ENCODE measurements around the gene CLPSL1. TPM values are rescaled to one million over a fixed set of nuclear protein-coding genes. Genes with fewer than 3 reads are reported as not detected.
A peak's percentile ranks its signal among the peaks of the same experiment; 100 is the strongest.
"Not testable (repeated sequence)": the region's sequence is repeated elsewhere in the genome, so short reads cannot be mapped to it uniquely, and the experiment has no call there.

CLPSL1 gene, protein sequence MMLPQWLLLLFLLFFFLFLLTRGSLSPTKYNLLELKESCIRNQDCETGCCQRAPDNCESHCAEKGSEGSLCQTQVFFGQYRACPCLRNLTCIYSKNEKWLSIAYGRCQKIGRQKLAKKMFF
- not detected for total RNA-seq

DNA sequence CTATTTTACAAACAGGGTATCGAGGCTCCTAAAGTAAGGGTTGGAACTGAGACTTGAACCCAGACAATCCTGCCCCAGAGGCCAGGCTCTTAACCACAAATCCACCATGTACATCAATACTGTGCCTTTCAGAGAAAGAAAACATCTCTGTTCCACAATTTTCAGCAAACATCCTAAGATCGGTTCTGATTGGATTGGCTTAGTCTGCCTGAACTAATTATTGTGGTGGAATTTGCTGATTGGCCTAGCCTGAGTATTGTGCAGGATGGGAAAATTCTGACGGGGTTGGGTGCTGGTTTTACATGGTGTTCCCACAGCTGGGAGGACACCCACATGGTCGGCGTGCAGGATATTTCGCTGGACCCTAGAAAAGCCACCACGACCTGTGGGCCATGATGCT is at the start of gene CLPSL1:
Gene CLPSL1 (plus strand): TSS at position 301 of the 400 bp plus-strand sequence. CDS start 92 bp downstream, at position 393.
- Histone ChIP-seq H3K36me3 (no peaks in the 10 kb centered on the region), H3K27ac (no peak within 1 kb of the TSS), H3K4me3 (no peak within 1 kb of the TSS), H3K27me3 (replicated peaks; ENCODE audit: insufficient read depth) (peaks cover 8% of the 10 kb centered on the region), H3K9me3 (no peaks in the 10 kb centered on the region), H3K4me1 (ENCODE audit: control insufficient read depth in 1 of 2, low read depth in 2 of 2) (peaks cover 0 to 6% of the 10 kb centered on the region in 2 donors)
- ATAC-seq (ENCODE audit: insufficient number of reproducible peaks, low FRiP score, low read depth) (no peak), DNase-seq (ENCODE audit: low spot score) (no peak)
- TF ChIP-seq, protein P1, sequence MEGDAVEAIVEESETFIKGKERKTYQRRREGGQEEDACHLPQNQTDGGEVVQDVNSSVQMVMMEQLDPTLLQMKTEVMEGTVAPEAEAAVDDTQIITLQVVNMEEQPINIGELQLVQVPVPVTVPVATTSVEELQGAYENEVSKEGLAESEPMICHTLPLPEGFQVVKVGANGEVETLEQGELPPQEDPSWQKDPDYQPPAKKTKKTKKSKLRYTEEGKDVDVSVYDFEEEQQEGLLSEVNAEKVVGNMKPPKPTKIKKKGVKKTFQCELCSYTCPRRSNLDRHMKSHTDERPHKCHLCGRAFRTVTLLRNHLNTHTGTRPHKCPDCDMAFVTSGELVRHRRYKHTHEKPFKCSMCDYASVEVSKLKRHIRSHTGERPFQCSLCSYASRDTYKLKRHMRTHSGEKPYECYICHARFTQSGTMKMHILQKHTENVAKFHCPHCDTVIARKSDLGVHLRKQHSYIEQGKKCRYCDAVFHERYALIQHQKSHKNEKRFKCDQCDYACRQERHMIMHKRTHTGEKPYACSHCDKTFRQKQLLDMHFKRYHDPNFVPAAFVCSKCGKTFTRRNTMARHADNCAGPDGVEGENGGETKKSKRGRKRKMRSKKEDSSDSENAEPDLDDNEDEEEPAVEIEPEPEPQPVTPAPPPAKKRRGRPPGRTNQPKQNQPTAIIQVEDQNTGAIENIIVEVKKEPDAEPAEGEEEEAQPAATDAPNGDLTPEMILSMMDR (IDR thresholded peaks at IDR 0.05), result no peak

DNA sequence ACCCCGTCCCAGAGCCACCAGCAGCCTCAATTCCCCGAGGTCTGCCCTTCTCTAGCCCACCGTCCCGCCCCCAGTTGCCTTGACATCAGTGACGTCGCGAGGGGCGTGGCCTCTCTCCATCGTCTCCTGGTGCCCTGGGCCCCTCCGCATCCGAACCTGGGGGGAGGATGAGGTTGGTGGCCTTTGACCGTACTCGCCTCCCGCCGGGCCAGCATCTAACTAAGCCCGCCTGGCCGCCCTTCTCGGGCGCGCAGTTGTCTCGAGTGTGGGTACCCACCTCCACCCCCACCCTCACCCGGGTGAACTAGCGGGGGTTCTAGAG is 49.4 kb upstream of the CLPSL1 start:
- DNase-seq (ENCODE audit: low spot score) (peak; percentile 94), ATAC-seq (ENCODE audit: insufficient number of reproducible peaks, low FRiP score, low read depth) (peak; percentile 14)
- TF ChIP-seq, protein P1 (IDR thresholded peaks at IDR 0.05), result no peak
- Histone ChIP-seq H3K36me3 (no peaks in the 10 kb centered on the region), H3K9me3 (no peaks in the 10 kb centered on the region), H3K27me3 (replicated peaks; ENCODE audit: insufficient read depth) (no peaks in the 10 kb centered on the region), H3K4me3 (peak overlapping the region; percentile 89), H3K4me1 (ENCODE audit: control insufficient read depth in 1 of 2, low read depth in 2 of 2) (peaks cover 56 to 85% of the 10 kb centered on the region in 2 donors), H3K27ac (peak overlapping the region; percentile 100)

DNA sequence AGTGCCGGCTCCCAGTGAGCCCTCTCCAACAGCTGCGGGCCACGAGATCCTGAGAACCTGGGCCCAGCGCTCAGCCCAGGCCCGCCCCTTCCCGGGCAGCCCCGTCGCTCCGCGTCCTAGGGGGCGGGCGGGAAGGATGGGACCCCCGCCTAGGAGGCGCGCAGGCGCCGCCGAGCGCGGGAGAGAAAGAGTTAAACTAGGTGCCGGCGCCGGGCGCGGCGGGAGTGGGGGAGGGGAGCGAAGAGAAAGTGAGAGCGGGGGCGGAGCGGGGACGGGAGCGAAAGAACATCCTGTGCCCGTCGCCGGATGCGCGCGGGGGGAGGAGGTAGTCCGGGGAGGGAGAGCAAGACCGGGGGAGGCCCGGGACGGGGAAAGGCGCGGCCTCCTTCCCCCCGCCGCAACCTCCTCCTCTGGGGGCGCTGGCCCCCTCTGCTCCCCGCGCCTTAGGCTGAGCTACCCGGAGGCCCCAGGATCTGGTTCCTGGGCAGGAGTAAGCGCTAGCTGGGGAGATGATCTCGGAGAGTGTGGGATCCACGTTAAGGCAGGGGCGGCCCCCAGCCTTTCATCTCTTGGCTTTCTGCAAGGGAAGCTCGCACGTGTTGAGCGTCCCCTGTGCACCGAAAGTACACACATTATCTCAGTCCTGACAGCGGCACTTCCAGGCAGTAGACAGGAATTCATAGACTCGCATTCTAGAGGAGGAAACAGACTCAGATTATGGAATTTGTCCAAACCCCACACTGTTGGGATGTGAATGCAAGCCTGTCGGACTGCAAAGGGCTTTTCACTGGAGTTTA is 48.9 kb upstream of the CLPSL1 start:
- TF ChIP-seq, protein P1 (IDR thresholded peaks at IDR 0.05), result no peak
- no peaks in the 10 kb centered on the region for H3K36me3 ChIP-seq
- H3K9me3 ChIP-seq, result no peaks in the 10 kb centered on the region
- DNase-seq (ENCODE audit: low spot score) (peak; percentile 93), ATAC-seq (ENCODE audit: insufficient number of reproducible peaks, low FRiP score, low read depth) (peak; percentile 58)
- H3K27ac ChIP-seq, result peak overlapping the region; percentile 100
- peak overlapping the region; percentile 89 for H3K4me3 ChIP-seq
- no peaks in the 10 kb centered on the region for H3K27me3 ChIP-seq (replicated peaks; ENCODE audit: insufficient read depth)
- H3K4me1 ChIP-seq (ENCODE audit: control insufficient read depth in 1 of 2, low read depth in 2 of 2), result peaks cover 50 to 79% of the 10 kb centered on the region in 2 donors

DNA sequence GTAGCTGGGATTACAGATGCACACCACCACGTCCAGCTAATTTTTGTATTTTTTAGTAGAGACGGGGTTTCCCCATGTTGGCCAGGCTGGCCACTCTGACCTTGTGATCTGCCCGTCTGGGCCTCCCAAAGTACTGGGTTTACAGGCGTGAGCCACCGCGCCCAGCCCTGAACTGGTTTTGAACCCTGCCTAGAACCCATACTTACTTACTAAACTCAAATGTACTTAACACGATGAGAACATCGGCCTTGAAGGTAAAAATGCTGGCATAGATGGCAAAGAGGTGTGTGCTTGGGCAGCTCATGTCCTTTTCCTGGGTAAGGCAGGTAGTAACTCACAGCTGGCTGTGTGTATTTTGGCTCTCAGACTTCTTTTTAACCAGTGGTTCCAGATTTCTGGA is 47.2 kb upstream of the CLPSL1 start:
- no peaks in the 10 kb centered on the region for H3K27me3 ChIP-seq (replicated peaks; ENCODE audit: insufficient read depth)
- no peaks in the 10 kb centered on the region for H3K9me3 ChIP-seq
- no peaks in the 10 kb centered on the region for H3K36me3 ChIP-seq
- DNase-seq (ENCODE audit: low spot score) (no peak), ATAC-seq (ENCODE audit: insufficient number of reproducible peaks, low FRiP score, low read depth) (no peak)
- TF ChIP-seq, protein P1 (IDR thresholded peaks at IDR 0.05), result no peak
- H3K4me1 ChIP-seq (ENCODE audit: control insufficient read depth in 1 of 2, low read depth in 2 of 2), result peaks cover 40 to 69% of the 10 kb centered on the region in 2 donors
- no peak overlapping the region for H3K4me3 ChIP-seq
- H3K27ac ChIP-seq, result peak overlapping the region; percentile 100

DNA sequence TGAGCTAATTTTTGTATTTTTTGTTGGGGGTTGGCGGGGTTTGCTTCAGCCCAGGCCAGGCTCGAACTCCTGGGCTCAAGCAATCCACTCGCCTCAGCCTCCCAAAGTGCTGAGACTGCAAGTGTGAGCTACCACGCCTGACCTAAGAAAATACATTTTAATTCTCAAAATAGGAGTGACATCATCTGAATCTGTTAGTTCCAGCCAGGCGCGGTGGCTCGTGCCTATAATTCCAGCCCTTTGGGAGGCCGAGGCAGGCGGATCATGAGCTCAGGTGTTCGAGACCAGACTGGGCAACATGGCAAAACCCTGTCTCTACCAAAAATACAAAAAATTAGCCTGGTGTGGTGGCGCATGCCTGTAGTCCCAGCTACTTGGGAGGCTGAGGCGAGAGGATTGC is 46.5 kb upstream of the CLPSL1 start:
- H3K4me3 ChIP-seq; H3K9me3 ChIP-seq; H3K36me3 ChIP-seq; ATAC-seq (ENCODE audit: insufficient number of reproducible peaks, low FRiP score, low read depth); H3K27me3 ChIP-seq (replicated peaks; ENCODE audit: insufficient read depth); DNase-seq (ENCODE audit: low spot score): not testable (repeated sequence)
- H3K27ac ChIP-seq, result peak overlapping the region; percentile 25 to 100
- H3K4me1 ChIP-seq (ENCODE audit: control insufficient read depth in 1 of 2, low read depth in 2 of 2), result peaks cover 34 to 62% of the 10 kb centered on the region in 2 donors

Data from thoracic aorta (tissue), 2 donors.